HUDEP-2 (cell line): ENCODE results near the gene GTSE1.
A peak's percentile ranks its signal among the peaks of the same experiment; 100 is the strongest.
"Not testable (repeated sequence)": the region's sequence is repeated elsewhere in the genome, so short reads cannot be mapped to it uniquely, and the experiment has no call there.

ENCODE experiments used
- DNase-seq, 76 experiments: peaks; one replicate each; lab custom pipeline; 2025; ENCODE audit not compliant: unreplicated experiment in 76 of 76; lab: John Stamatoyannopoulos, UW

GTSE1 gene

DNA sequence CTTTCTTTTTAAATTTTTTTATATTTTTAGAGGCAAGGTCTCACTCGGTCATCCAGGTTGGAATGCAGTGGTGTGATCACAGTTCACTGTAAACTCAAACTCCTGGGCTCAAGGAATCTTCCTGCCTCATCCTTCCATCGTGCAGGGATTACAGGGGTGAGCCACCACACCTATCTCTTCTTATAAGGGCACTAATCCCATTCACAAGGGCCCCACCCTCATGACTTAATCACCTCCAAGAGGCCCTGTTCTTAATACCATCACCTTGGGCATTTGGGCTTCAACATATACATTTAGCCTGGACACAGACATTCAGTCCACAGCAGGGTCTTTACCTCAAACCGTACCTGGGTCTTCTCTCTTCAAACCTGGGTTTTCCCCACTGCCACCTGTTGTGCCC is 4.5 kb upstream of the GTSE1 start:
- DNase-seq, result no peak

DNA sequence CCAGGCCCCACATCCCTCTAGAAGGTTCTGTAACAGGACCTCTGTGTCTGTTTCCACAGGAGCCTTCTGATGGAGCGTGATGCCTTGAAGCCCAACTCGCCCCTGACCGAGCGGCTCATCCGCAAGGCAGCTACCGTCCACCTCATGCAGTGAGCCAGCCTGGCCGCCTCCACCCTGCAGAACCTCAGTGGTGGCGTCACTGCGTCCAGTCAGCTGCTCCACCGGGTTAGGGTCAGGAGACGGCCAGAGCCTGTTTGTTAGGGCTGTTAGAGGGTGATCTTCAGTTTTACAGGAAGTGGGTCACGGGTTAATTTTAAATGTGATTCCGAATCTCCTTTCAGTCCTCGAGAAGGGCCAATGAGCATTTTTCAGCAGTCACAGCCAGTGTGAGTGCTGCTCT is 3.9 kb upstream of the GTSE1 start:
- DNase-seq, result no peak

DNA sequence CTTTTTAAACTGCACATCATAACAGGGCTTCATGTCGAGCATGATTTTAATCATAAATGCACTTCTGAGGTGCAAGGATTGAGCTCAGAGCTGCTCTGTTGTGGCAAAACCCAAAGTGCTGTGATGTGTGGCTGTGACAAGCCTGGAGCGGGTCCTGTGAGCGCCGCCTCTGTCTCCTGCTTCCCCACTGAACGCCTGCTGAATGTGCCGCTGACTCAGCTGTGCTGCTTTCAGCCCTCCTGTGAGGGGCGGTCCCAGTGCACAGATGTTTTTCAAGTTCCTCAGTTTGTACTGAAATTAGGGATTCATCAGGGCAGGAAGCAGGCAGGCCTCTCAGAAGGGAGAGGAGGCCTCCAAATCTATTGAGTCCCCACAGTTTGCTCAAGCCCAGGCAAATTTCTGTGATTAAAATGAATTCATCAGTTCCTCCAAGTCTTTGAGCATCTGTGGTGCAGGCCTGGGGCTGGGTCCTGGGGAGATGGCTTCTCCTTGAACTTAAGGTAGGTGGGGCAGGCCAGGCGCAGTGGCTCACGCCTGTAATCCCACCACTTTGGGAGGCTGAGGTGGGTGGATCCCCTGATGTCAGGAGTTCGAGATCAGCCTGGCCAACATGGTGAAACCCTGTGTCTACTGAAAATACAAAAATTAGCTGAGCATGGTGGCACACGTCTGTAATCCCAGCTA is 3.0 kb upstream of the GTSE1 start:
- no peak for DNase-seq

DNA sequence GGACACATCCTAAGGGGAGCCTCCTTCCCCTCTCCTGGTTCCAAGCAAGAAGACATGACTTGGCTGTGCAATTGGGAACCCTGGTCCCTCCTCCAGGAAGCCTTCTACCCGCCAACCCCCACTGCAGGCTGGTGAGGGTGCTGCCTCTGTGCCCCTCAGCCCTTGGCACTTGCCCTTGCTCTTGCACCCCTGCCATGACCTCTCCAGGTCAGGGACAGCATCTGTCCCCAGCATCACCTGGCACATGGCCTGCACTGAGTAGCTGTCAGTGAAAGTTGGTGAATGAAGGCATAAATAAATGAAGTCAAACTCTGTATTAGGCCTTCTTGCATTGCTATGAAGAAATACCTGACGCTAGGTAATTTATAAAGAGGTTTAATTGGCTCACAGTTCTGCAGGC is 1.9 kb upstream of the GTSE1 start:
- no peak for DNase-seq

DNA sequence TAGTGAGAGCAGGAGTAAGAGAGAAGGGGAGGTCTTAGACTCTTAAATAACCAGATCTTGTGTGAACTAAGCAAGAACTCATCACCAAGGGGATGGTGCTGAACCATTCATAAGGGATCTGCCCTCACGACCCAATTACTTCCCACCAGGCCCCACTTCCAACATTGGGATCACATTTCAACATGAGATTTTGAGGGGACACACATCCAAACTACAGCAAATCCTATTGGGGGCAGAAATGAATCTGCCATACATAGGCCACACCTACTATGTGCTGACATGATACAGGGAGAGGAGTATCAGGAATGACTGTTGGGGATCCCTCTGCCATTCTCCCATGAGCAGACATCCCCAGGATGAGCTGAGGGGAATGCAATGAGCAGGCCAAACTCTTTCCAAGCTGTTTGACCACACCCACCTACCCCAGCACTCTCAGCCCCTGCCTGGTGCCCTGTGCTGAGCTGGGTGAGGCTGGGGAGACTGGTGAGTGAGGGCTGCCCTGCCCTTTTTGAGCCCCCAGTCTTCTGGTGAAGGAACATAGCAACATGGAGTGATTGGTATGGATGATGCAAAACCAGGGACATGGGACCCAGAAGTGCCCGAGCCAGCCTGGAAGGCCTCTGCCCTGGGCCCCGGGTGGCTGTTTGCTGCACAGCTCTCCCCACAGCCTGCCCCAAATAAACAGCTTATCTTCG is 1.2 kb upstream of the GTSE1 start:
- no peak for DNase-seq

DNA sequence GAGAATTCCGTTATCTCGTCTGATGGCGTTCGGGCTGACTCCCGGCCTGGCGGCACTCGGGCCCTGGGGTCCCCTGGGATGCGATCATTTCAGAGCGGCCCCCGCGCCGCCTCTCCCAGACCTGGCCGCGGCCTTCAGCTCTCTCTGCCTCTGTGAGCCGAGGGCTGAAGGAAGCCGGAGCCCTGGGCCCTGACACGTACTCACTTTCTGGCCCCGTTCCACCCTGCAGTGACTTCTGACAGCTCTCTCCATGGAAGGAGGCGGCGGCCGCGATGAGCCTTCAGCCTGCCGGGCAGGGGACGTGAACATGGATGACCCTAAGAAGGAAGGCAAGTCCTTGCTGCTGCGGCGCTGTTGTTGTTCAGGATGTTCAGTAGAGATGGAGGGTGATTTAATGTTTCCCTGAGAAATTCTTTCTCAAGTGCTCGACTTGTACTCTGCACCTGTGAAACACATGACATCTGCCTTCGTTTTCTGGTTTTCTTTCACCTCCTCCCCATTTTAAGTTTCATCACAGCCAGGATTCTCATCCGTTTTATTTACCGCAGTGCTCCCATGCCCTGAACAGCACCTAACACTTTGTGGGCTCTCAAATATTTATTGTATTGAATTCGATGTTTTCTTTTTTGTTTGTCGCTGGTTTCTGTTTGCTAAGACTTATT is 612 bp downstream of the GTSE1 start:
- peak in 41 of 76 experiments; percentile 4 to 55 (median 21) for DNase-seq

DNA sequence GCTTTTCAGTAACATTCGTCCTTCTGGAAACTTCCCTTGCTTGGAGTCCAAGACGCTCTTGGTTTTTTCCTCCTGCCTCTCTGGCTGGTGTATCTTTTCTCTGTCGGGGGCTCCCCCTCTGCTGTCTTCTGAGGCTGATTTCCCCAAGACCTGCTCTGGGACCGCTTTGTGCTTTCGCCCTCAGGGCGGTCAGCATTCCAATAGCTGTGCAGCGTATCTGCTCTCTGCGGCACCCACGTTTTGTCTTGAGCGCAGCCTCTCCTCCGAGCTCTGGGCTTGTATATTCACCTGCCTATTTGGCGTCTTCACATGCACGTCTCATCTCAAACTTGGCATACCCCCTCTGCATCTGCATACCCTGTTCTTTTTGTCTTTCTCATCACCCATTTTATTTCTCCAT is 2.4 kb downstream of the GTSE1 start:
- no peak for DNase-seq

DNA sequence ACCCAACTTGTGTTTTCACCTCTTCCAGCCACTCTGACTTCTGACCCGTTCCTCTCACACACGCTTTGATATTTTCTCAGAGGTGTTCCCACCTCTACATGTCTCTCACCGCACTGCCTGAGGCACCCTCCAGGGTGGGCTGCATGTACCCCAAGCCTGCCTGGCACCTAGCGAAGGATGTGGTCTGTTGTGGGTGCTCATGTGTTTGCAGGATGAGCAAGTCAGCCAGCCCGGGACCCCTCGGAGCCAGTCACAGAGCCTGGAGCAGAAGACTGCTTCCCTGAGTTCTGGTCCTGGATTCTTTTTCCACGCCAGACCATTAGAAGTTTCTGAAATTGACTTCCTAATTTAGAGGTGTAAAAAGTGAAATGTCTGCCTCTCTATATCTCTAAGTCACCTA is 3.8 kb downstream of the GTSE1 start:
- DNase-seq, result no peak

DNA sequence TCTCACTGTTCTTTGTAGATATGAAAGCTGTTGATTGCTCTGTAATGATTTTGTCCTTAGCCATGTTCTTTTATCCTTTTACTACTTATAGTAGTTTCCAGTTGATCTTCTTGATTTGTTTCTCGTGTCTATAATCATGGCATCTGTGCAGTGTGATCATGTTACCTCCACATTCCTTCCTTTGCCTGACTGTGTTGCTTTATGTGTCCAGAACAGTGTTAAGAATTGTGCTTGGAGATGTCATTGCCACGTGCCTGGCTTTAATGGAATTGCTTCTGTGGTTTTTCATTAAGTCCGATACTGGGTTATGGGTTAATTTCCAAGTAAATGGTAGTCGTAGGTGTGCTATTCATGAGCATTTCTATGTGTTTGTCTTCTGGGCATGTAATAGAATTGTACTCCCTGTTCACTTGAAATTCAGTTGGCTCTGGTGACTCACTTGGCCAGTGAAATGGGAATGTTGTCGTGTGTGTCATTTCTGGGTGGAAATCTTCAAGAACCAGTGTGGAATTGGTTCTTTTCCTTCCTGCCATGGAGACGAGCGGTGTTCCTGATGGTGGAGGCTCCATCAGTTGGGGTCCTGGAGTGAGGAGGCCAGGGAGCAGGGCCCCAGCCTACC is 6.8 kb downstream of the GTSE1 start:
- DNase-seq, result no peak

DNA sequence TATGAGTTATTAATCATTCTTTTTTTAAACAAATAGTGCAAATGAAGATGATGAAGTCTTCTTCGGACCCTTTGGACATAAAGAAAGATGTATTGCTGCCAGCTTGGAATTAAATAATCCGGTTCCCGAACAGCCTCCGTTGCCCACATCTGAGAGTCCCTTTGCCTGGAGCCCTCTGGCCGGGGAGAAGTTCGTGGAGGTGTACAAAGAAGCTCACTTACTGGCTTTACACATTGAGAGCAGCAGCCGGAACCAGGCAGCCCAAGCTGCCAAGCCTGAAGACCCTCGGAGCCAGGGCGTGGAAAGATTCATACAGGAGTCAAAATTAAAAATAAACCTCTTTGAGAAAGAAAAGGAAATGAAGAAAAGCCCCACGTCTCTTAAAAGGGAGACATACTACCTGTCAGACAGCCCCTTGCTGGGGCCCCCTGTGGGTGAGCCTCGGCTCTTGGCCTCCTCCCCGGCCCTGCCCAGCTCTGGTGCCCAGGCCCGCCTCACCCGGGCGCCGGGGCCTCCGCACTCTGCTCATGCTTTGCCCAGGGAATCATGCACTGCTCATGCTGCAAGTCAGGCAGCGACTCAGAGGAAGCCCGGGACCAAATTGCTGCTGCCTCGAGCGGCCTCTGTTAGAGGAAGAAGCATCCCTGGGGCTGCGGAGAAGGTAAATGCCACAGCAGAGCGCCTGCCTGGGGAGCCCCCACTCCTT is 11.8 kb downstream of the GTSE1 start:
- no peak for DNase-seq

DNA sequence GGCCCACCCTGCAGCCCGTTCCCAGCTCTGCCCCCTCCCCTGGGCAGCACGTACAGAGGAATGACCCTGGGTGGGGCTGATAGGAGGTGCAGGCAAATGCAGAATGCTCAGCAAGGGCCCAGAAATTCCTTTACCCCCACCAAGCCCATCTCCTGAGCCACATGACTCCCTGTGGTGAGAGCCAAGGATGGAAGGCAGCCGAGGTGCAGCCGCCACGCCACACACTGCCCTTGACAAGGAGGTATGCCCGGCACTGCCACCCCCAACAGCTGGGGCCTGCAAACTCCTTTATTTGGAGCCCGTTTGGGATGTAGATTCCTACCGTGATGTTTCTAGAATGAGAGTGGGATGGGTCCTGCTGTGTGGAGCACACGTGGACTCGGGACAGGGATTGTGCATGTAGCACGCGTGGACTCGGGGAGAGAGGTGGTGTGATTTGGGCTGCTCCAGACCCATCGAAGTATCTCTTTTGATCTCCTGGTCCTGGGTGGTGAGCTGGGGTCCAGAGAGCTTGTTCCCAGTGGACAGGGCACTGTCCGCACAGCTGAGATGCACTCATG is 12.9 kb downstream of the GTSE1 start:
- no peak for DNase-seq

DNA sequence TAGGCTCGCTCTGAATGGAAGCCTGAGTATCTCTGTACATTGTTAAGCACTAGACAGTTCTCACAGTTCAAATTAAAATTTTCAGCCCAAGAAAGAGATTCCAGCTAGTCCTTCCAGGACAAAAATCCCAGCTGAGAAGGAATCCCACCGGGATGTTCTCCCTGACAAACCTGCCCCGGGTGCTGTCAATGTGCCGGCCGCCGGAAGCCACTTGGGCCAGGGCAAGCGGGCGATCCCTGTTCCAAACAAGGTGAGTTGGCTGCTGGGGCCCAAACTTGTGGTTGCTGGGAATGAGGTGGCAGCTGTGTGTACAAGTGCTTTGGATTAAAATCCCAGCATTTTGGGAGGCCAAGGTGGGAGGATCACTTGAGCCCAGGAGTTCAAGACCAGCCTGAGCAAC is 15.4 kb downstream of the GTSE1 start:
- DNase-seq, result no peak

DNA sequence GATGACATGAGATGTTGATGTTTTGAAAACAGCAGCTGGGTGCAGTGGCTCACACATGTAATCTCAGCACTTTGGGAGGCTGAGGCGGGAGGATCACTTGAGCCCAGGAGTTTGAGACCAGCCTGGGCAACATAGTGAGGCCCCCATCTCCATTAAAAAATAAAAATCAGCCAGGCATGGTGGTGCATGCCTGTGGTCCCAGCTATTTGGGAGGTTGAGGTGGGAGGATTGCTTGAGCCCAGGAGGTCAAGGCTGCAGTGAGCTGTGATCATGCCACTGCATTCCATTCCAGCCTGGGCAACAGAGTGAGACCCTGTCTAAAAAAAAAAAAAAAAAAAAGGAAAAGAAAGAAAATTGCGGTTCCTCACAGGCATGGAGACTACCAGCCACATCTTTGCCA is 16.2 kb downstream of the GTSE1 start:
- DNase-seq, result not testable (repeated sequence)

DNA sequence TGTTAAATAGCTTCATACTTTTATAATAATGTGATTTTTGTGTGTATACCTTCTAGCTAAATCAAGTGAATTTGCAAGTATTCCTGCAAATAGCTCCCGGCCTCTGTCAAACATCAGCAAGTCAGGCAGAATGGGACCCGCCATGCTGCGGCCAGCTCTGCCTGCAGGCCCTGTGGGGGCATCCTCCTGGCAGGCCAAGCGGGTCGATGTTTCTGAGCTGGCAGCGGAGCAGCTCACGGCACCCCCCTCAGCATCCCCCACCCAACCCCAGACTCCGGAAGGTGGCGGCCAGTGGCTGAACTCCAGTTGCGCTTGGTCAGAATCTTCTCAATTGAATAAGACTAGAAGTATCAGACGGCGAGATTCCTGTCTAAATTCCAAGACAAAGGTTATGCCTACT is 19.3 kb downstream of the GTSE1 start:
- no peak for DNase-seq

DNA sequence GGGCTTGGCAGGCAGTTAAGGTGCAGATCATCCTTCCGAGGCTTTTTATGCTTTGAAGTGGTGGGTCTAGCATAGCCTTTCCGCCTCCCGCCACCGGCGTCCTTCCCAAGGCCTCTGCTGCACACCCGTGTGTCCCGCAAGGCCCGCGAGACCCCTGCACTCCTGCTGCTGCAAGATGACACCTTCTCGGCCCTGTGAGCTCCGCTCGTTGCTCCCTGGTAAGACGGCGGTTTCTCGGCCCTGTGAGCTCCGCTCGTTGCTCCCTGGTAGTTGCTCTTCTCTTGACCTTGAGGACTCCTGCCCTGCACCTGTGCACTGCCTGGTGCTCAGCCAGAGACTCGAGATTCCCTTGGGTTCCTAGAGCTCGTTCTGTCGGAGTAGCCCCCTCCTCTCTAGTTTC is 21.0 kb downstream of the GTSE1 start:
- no peak for DNase-seq

DNA sequence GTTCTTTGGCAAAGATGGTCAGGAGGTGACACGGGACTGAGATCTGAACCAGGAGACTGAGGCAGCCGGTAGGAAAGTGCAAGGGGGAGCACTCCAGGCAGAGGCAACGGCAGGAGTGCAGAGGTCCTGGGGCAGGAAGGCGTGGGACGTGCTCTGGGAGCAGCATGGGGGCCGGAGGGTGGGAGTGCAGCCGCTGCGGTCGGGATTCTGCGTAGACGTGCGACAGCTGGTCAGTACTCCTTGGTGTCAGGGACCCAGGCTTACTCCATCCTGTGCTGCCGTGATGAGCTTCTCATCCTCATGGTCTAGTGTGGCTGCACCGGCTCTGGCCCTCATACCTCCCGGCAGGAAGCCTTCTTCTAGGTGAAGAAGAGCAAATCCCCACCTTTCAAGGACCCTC is 21.9 kb downstream of the GTSE1 start:
- no peak for DNase-seq

DNA sequence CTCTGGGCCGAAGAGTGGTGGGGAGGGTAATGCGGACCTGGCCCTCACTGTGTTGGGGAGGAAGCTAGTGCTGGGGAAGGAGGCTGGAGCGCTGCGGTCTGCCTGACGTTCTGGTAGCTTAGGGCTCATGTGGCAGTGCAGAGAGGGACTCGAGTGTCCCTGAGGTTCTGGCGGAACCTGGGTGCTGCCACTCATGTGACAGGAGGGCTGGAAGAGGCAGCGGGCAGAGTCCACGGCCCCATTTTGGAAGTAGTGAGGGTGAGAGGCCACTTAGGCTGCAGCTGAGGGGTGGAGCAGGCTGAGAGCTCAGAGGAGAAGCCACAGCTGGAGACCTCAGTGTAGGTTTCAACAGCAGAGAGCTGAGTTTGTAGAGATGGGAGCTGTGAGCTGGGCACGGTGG is 22.6 kb downstream of the GTSE1 start:
- DNase-seq, result no peak

DNA sequence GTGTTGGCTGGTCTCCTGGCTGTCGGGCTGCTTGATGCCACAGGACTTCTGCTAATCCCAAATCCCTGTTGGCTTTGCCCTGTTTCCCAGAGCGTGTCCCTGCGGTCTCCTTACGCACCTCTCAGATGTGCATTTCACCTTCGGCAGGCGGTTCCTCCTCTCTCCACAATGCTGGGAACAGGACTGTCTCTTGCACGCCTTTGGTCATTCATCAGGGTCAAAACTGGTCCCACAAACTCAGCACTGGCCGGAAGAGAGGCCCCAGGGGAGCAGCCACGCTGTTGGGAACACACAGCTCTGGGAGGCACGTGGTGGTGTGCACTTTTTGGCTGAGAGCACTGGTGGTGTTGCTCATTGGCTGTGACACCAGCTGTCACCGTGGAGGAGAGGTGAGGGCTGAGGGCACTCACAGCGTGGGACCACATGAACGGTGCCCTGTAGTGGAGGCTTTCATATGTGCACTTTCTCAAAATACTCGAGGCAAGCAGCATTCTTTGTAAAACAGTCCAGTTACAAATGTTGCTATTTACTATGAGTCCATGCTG is 23.6 kb downstream of the GTSE1 start:
- DNase-seq, result no peak

DNA sequence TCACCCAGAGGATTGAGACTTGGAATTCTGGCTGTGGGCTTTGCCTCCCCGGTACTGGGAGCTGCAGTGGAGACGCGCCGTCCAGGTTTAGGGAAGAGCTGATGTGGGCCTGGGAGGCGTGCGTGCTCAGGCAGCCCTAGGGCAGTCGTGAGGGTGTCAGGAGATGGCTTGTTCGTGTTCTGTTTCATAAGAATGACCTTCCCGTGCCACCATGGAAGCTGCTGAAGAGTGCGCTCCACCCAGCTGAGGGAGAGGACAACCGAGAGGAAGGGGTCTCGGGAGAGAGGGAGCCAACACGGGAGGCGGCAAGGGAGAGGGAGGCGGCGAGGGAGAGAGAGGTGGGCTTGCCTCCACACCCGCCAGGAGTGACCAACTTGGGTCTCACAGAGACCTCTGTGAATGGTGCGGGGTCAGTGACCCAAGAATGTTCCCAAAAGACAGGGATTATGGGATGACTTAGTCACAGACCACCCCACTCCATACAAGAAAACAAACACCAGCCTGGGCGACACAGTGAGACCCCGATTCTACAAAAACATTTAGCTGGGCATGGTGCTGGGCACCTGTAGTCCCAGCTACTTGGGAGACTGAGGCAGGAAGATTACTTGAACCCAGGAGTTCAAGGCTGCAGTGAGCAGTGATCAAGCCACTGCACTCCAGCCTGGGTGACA is 24.2 kb downstream of the GTSE1 start:
- DNase-seq, result no peak

DNA sequence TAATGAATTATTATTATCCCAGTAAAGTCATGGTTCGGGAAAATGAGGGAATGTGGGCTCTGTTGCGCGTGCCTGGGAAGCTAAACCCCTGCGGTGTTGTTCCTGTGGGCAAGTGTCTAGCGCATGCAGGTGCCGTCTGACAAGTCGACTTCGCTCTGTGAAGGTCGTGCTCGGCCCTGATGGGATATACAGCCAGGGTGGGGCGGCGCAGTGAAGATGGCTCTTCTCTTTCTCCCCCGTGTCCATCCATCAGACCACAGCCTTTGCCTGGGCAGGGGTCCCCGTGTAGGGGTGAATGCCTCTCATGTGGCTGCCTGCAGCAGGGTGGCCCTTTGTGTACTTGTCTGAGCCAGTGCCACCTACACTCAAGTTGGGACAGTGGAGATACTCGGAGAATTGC is 26.0 kb downstream of the GTSE1 start:
- DNase-seq, result no peak
